NCI-H345 treated with DMSO at 0.1 percent for 48 hours (cell line): ENCODE measurements around the gene HRK.
A peak's percentile ranks its signal among the peaks of the same experiment; 100 is the strongest.

Experiments used
- DNase-seq: peaks from one replicate; lab custom pipeline; 2025; ENCODE audit not compliant: unreplicated experiment; lab: John Stamatoyannopoulos, UW

The HRK gene

DNA sequence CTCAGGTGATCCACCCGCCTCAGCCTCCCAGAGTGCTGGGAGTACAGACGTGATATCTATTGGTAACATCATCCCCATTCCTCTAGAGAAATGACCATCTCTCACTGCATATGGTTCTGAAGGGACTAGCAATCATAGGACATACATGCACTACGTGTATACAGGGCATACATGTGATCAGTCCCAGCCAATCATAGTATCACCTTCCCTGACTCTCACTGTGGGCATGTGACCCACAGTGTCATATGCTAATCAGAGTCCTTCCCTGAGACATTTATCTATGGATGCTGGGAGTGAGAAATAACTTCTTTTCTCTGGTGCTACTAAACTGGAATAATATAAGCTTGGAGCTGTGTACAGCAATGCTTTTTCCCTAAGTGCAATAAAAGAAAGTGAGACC is 17.4 kb upstream of the HRK start:
- no peak for DNase-seq

DNA sequence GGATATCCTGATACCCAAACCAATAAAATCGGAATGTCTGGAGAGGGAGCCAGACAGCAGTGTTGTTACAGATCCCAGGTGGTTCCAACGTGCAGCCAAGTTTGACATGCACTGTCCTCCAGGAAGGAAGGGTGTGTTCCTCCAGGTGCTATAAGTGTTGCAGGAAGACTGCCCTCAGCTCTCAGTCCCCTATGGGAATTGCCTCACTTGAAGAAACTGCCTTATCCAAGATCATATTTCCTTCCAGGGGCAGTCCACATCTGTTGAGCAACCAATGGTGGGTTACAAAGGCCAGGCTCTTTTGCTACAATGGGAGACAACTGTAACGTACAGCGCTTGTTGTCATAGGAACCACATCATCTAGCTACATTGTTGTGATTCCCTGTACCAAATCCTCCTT is 16.2 kb upstream of the HRK start:
- DNase-seq, result no peak

DNA sequence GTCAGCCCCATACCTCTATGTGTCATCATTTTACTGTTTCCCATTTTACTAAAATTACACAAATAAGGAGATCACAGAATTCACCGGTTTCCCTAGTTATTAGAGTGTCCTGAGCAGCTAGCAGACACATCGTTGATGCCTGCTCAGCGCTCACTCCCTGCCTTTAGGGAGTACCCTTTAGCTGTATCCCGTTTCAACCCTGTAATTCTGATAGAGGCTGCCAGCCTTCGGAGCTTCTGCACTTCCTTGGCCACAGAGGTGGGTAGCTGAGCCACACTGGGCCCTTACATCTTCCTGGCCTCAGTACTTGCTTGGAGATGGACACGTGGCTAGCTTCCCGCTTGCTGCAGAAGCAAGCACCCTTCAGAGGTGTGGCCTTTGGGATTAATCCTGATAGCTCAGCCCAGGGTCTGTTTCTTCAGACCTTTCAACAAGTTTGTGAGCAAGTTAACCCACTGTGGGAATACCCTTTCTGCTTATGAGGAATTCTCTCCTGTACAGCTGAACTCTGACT is 15.2 kb upstream of the HRK start:
- DNase-seq, result no peak

- DNase-seq, result no peak
These were observed 13.7 kb upstream of the HRK start for GRCh38 chr12:116894913-116895312.

- DNase-seq, result no peak
These were observed 11.3 kb upstream of the HRK start for GRCh38 chr12:116892349-116893140.

DNA sequence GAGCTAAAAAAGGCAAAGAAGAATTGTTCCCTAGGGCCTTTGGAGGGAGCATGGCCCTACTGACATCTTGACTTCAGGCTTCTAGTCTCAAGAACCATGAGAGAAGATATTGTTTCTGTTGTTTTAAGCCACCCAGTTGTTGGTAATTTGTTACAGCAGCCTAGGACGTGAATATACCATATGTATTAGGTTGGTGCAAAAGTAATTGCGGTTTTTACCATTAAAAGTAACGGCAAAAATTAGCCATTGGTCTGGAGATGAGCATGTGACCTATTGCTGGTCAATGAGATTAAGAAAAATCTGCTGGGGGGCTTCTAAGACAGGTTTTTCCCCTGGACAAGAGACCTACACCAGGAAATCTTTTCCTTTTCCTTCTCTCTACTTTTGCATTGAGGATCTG is 9.8 kb upstream of the HRK start:
- DNase-seq, result no peak

DNA sequence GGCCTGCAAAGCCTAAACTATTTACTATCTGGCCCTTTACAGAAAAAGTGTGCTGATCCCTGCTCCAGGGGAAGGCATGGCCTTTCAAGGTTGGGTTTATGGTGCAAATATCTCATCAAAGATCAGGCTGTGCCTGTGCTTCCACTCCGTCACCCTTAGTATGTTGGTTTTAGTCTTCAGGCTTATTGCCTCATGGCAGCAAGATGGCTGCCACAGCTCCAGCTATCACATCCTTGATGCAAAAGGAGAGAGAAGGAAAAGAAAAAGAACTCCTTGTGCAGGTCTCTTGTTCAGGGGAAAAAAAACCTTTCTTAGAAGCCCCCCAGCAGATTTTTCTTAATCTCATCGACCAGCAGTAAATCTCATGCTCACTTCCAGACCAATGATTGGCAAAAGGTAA is 9.1 kb upstream of the HRK start:
- DNase-seq, result no peak

- no peak for DNase-seq
These were observed 6.7 kb upstream of the HRK start for GRCh38 chr12:116887897-116888296.

DNA sequence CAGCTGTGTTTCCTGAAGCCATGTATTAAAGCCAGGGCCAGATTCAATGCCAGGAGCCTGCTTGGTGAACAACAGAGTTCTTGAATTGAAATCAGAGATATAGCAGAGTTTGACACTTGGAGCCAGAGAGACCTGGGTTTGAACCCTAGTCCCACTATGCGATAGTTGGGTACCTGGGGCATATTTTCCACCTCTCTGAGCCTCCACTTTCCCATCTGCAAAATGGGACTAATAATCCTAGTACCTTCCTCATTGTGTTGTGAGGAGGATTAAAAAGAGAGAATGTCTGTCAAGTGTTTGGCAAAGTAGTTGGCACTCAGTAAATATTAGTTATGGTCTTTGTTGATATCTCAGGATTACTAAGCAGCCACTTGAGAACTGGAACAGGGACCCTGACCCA is 6.0 kb upstream of the HRK start:
- no peak for DNase-seq

DNA sequence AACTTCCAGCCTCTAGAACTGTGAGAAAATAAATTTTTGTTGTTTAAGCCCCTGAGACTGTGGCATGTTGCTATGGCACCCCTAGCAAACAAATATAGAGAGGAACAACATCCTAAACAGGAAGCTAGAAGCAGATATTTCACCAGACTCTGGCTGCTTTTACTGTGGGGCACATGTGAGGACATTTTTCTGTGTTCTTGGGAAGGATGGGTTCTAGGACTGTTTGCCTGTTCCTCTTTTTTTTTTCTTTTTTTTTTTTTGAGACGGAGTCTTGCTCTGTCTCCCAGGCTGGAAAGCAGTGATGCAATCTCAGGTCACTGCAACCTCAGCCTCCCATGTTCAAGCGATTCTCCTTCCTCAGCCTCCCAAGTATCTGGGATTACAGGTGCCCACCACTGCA is 4.2 kb upstream of the HRK start:
- no peak for DNase-seq

DNA sequence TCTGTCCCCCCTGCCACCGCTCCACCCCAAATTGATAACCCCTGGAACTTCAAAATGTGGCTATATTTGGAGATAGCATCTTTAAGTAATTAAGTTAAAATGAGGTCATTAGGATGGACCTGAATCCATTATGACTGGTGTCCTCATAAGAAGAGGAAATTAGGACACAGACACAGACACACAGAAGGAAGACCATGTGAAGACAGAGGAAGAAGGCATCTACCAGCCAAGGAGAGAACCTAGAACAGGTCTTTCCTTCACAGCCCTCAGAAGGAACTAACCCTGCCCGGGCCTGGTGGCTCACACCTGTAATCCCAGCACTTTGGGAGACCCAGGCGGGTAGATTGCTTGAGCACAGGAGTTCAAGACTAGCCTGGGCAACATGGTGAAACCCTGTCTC is 3.6 kb upstream of the HRK start:
- DNase-seq, result no peak

GRCh38 chr12:116882742-116883141 is 1.5 kb upstream of the HRK start:
- peak; percentile 5 for DNase-seq

DNA sequence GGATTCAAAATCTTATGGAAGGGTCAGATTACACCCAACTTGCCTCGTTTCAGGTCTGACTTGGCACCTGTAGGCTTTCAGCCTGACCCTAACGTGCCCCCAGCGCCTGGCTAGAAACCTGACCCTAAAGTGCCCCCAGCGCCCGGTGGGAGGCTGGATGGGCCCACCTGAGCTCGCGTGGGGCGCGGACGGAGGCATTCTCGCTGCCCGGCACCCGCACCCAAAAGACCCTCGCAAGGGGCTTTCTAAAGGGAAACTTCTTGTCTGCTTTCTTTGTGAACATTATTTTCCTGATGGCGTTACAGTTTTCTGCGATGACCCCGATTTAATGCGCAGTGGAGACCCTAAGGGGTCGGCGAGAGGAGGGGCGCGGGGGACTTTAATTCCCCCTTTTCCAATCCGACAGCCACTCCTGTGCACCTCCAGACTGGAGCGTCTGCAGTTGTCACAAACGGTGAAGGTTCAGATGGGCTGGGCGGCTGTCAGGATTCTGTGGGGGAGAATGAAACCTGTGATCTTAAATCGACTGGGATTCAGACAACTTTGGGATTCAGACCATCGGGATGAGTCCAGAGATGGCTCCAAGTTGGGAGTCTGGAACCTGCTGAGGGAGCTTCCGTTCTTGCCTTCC is 751 bp upstream of the HRK start:
- no peak for DNase-seq

GRCh38 chr12:116880817-116881324 is 370 bp downstream of the HRK start:
- peak; percentile 31 for DNase-seq

- no peak for DNase-seq
These were observed 926 bp downstream of the HRK start for GRCh38 chr12:116880213-116880816.

DNA sequence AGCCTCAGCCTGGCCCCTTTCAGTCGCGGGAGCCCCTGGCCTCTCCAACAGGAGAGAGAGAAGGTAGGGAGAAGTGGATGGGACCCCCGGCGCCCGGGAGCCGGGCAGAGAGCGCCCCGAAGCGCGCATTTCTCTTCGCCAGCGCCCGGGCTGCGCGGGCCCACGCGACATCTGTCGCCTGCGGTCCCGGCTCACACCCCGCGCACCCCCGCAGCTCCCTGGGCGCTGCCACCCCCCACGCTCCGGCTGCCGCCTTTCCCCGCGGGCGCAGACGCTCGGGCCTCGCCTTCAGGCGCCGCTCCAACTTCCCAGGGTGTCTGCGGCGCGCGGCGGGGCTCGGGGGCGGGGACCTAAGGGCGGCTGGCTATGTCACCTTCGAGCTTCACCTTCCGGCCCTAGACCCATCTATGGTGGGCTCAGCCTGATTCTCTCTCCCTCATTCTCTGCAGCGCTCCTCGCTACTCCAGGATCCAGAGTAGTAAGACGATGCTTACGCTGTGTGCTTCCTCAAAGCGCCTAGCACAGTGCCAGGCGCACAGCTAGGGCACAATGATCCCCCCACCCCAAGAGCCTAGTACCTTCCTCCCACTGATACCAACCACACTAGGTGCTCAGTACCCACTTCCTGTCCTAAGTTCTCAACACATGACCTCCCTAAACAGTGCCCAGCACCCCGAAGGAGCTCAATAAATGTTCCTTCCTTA is 1.6 kb downstream of the HRK start:
- DNase-seq, result no peak

- no peak for DNase-seq
These were observed 2.4 kb downstream of the HRK start for GRCh38 chr12:116878567-116879508.

DNA sequence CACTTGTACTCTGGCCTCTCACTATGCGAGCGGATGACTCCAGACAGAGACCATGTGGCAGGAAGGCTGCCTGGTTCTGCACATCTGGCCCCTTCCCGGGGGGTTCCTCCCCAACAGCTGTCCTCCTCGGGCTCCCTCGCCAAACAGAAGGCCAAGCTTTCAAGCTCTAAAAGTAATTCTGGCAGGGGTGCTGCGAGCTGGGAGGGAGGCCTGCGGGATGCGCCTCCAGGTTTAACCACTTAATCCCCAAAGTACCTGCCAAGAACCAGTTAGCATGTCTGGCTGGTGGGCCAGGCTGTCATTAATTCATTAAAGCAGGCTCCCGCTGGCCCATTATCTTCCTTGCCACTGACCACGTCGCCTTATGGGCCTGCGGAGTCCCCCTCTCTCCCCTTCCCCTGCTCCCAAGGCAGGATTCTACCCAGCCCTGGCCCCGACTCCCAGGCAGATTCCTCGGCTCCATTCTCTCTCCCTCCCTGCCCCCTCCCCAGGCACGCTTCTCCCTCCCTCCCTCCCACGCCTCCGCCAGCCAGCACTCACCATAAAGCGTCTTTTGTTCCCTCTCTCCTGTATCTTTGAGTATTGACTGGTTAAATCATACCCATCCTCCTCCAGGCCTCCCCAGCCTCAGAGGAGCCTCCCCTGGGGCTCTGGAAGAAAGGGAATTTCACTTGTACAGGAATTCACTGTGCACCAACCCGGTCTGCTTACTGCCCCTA is 4.9 kb downstream of the HRK start:
- DNase-seq, result no peak

DNA sequence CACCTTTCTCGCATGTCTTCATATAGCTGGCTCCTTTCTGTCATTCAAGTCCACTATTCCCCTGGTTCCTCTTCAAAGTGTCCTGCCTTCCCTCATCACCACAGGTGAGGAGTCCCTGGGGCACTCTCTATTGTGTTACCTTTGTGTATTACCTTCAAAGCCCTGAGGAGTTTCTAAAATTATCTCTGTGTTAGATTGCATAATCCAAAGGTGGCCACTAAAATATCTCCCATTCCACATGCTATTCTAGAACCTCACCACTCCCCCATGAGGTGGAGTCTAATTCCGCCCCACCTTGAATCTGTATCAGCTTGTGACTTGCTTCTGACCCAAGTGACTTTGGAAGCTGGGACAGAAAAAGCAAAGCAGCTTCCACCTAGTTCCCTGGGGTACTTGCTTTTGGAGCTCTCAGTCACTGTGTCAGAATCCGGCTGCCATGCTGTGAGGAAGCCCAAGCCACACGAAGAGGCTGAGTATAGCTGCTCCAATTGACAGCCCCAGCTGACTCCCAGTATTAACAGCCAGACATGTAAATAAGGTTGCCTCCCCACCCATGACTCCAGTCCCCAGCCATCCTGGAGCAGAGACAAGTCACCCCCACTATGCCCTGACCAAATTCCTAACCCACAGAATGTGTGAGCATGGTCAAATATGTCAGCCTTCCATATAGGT is 6.8 kb downstream of the HRK start:
- no peak for DNase-seq
